Panc1 (cell line): ENCODE results near the gene TESMIN. TPM values are rescaled to one million over a fixed set of nuclear protein-coding genes. Genes with fewer than 3 reads are reported as not detected.

Source experiments
- ATAC-seq: fragments of 200-7000 bp; cut with Tn5 transposase; 2 replicates; pipeline ENCODE4 v1.9.1; 2020; ENCODE audit warnings: mild to moderate bottlenecking, moderate library complexity
- BruUV-seq: library from RNA; stranded (reverse); fragments of 400-500 nt; replicated peaks from 2 replicates; lab custom pipeline; 2021; lab: Mats Ljungman, UMichigan
- CTCF ChIA-PET: fragments of 300-600 bp; sonication (Branson Sonifier 250); formaldehyde crosslinking; loops from one replicate; lab custom pipeline; 2022; ENCODE audit warnings: antibody characterized with exemption; lab: Charles Lee
- POLR2A ChIA-PET: fragments of 300-600 bp; sonication (Branson Sonifier 250); formaldehyde crosslinking; loops from one replicate; lab custom pipeline; 2022; ENCODE audit warnings: antibody characterized with exemption; lab: Charles Lee
- DNase-seq: peaks from one replicate; pipeline ENCODE4 v3.0.0-alpha.2; 2010; ENCODE audit warnings: low read depth, low spot score
- H3K27ac ChIP-seq: 2 replicates; pipeline ENCODE4 v1.5.1; 2011; ENCODE audit warnings: mild to moderate bottlenecking, low read length, inconsistent platforms
- H3K27me3 ChIP-seq: fragments of 200-500 bp; sonication (Bioruptor generic); 2 replicates; pipeline ENCODE4 v1.6.0; 2014; ENCODE audit warnings: low read length, inconsistent platforms; ENCODE audit not compliant: control insufficient read depth, insufficient read depth
- H3K36me3 ChIP-seq: fragments of 200-500 bp; sonication (Bioruptor generic); 2 replicates; pipeline ENCODE4 v1.5.1; 2014; ENCODE audit warnings: inconsistent platforms, mild to moderate bottlenecking, low read length, moderate library complexity; ENCODE audit not compliant: control insufficient read depth, insufficient read depth
- H3K4me1 ChIP-seq: 2 replicates; pipeline ENCODE4 v1.5.1; 2011; ENCODE audit warnings: inconsistent platforms, mild to moderate bottlenecking, low read length, moderate library complexity; ENCODE audit not compliant: control insufficient read depth, insufficient read depth
- H3K4me3 ChIP-seq, 2 experiments: 2 replicates each; pipeline ENCODE4 v1.5.1; 2011 to 2012; ENCODE audit warnings: low read depth in 2 of 2, low read length in 2 of 2, mild to moderate bottlenecking in 2 of 2, inconsistent platforms in 1 of 2, moderate library complexity in 1 of 2
- H3K9me3 ChIP-seq: fragments of 200-500 bp; sonication (Bioruptor generic); 2 replicates; pipeline ENCODE4 v1.5.1; 2014; ENCODE audit warnings: low read depth, mild to moderate bottlenecking, inconsistent platforms, low read length, moderate library complexity; ENCODE audit not compliant: control insufficient read depth, insufficient read depth
- POLR2AphosphoS5 ChIP-seq: IDR thresholded peaks from 2 replicates; pipeline ENCODE4 v1.6.1; 2012; ENCODE audit warnings: mild to moderate bottlenecking, low read depth, low read length, moderate library complexity
- REST ChIP-seq, 2 experiments: IDR thresholded peaks; 2 replicates each; pipeline ENCODE4 v1.6.1; 2011 to 2012; ENCODE audit warnings: low read depth in 2 of 2, control low read depth in 1 of 2, low read length in 1 of 2, mild to moderate bottlenecking in 1 of 2, moderate library complexity in 1 of 2; ENCODE audit not compliant: insufficient read depth in 1 of 2
- SIN3A ChIP-seq: IDR thresholded peaks from 2 replicates; pipeline ENCODE4 v1.6.1; 2012; ENCODE audit warnings: low read depth, mild to moderate bottlenecking, low read length, moderate library complexity, borderline replicate concordance; ENCODE audit not compliant: insufficient read depth
- TCF7L2 ChIP-seq: IDR thresholded peaks from 2 replicates; pipeline ENCODE4 v1.6.1; 2011; ENCODE audit warnings: mild to moderate bottlenecking, low read depth, low read length, inconsistent platforms
- in situ Hi-C: cut with HindIII; loops from 2 replicates; pipeline ENCODE4 v1.10.0; 2016; ENCODE audit warnings: low sequenced_read_pairs, low pct_unique_long_range_greater_than_20kb
- intact Hi-C: fragments of 100-400 bp; cut with micrococcal nuclease; formaldehyde crosslinking; loops from one replicate; pipeline ENCODE4 v1.10.0; 2022; ENCODE audit not compliant: unreplicated experiment
- total RNA-seq: library from RNA; stranded (reverse); gene quantifications from one replicate; pipeline ENCODE4 v1.2.1, GENCODE V29; 2021; ENCODE audit not compliant: unreplicated experiment
- TF ChIP-seq, protein P1 (sequence below): fragments of 450-650 bp; IDR thresholded peaks from 2 replicates; pipeline ENCODE4 v1.5.1; 2017; ENCODE audit warnings: mild to moderate bottlenecking

Gene TESMIN
- total RNA-seq, 1 experiment from 2014 or later, result 47.6 TPM

- Histone ChIP-seq H3K4me3 (no peak overlapping the region), H3K4me1 (peaks cover 3% of the 10 kb centered on the region; the same call in 1 of the 2 replicates), H3K27ac (no peak overlapping the region), H3K9me3 (no peaks in the 10 kb centered on the region), H3K36me3 (no peaks in the 10 kb centered on the region), H3K27me3 (peaks cover 4% of the 10 kb centered on the region; the same call in 1 of the 2 replicates)
- no TSS peak for BruUV-seq
- no peak for DNase-seq
- ChIA-PET CTCF (no interaction called here), POLR2A (no interaction called here)
- no peak for ATAC-seq
- intact Hi-C loops (no loop called here), in situ Hi-C loops (no loop called here)
- no peak for TF ChIP-seq REST (IDR thresholded peaks at IDR 0.05; ENCODE audit: insufficient read depth in 1 of 2, low read depth in 2 of 2, low read length in 1 of 2)
- TF ChIP-seq, protein P1, sequence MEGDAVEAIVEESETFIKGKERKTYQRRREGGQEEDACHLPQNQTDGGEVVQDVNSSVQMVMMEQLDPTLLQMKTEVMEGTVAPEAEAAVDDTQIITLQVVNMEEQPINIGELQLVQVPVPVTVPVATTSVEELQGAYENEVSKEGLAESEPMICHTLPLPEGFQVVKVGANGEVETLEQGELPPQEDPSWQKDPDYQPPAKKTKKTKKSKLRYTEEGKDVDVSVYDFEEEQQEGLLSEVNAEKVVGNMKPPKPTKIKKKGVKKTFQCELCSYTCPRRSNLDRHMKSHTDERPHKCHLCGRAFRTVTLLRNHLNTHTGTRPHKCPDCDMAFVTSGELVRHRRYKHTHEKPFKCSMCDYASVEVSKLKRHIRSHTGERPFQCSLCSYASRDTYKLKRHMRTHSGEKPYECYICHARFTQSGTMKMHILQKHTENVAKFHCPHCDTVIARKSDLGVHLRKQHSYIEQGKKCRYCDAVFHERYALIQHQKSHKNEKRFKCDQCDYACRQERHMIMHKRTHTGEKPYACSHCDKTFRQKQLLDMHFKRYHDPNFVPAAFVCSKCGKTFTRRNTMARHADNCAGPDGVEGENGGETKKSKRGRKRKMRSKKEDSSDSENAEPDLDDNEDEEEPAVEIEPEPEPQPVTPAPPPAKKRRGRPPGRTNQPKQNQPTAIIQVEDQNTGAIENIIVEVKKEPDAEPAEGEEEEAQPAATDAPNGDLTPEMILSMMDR, result no peak
- TF ChIP-seq POLR2AphosphoS5, result no peak
These were observed 64.0 kb downstream of the TESMIN start for GRCh38 chr11:68687311-68687710.

DNA sequence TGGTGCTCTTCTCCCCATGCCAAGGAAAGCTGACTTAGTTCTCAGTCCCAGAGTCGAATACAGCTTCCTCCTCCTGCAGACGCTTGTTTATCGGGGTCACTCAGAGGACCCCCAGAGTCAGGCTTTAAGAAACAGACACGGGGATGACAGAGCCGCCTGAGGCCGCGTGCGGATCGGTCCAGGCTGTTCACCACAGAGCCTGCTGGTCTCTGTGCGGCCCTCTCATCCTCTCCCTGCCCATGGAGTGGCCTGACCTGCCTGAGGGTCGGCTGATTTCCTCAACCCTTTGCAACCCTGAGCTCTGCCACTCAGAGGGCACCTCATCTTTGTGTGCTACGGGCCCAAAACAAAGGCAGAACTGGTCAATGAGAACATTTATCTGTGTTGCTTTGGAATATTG is 64.8 kb downstream of the TESMIN start:
- ChIA-PET POLR2A (no interaction called here), CTCF (no interaction called here)
- no peak for ATAC-seq
- Histone ChIP-seq H3K4me3 (no peak overlapping the region), H3K4me1 (peaks cover 3% of the 10 kb centered on the region; the same call in 1 of the 2 replicates), H3K9me3 (no peaks in the 10 kb centered on the region), H3K27me3 (peaks cover 4% of the 10 kb centered on the region; the same call in 1 of the 2 replicates), H3K27ac (no peak overlapping the region), H3K36me3 (no peaks in the 10 kb centered on the region)
- in situ Hi-C loops (no loop called here), intact Hi-C loops (no loop called here)
- TF ChIP-seq POLR2AphosphoS5, result no peak
- no peak for TF ChIP-seq SIN3A
- TF ChIP-seq, protein P1, result no peak
- TF ChIP-seq TCF7L2, result no peak
- BruUV-seq, result no TSS peak
- DNase-seq, result no peak
